Astrocyte (in vitro differentiated cells and primary cell): ENCODE data around the gene GGCT. TPM values are rescaled to one million over a fixed set of nuclear protein-coding genes. Genes with fewer than 3 reads are reported as not detected.

Experiments used
- DNase-seq: peaks from one replicate; pipeline ENCODE4 v3.0.0-alpha.2; 2010; ENCODE audit warnings: low read depth
- FAIRE-seq: peaks from 2 replicates; lab custom pipeline; 2011; peaks lifted over from hg19 to GRCh38; lab: Jason Lieb, UNC
- H2AFZ ChIP-seq: 2 replicates; pipeline ENCODE4 v1.6.0; 2012; ENCODE audit warnings: low read depth, low read length, inconsistent platforms
- H3K27ac ChIP-seq: 2 replicates; pipeline ENCODE4 v1.5.1; 2011; ENCODE audit warnings: low read depth, low read length, inconsistent platforms
- H3K27me3 ChIP-seq: 2 replicates; pipeline ENCODE4 v1.6.0; 2011; ENCODE audit warnings: low read length, inconsistent platforms; ENCODE audit not compliant: insufficient read depth
- H3K36me3 ChIP-seq: 2 replicates; pipeline ENCODE4 v1.5.1; 2011; ENCODE audit warnings: low read length, inconsistent platforms; ENCODE audit not compliant: insufficient read depth
- H3K4me1 ChIP-seq: 2 replicates; pipeline ENCODE4 v1.5.1; 2011; ENCODE audit warnings: low read length, inconsistent platforms; ENCODE audit not compliant: insufficient read depth
- H3K4me2 ChIP-seq: 2 replicates; pipeline ENCODE4 v1.6.0; 2012; ENCODE audit warnings: low read length, inconsistent platforms
- H3K4me3 ChIP-seq: 2 replicates; pipeline ENCODE4 v1.5.1; 2011; ENCODE audit warnings: low read depth, mild to moderate bottlenecking, low read length, inconsistent platforms; ENCODE audit not compliant: insufficient read depth
- H3K79me2 ChIP-seq: 2 replicates; pipeline ENCODE4 v1.6.0; 2012; ENCODE audit warnings: mild to moderate bottlenecking, low read length, inconsistent platforms; ENCODE audit not compliant: insufficient read depth
- H3K9ac ChIP-seq: 2 replicates; pipeline ENCODE4 v1.6.0; 2012; ENCODE audit warnings: mild to moderate bottlenecking, low read length, inconsistent platforms
- H3K9me3 ChIP-seq: 2 replicates; pipeline ENCODE4 v1.5.1; 2012; ENCODE audit warnings: low read depth, mild to moderate bottlenecking, low read length, inconsistent platforms; ENCODE audit not compliant: insufficient read depth
- H4K20me1 ChIP-seq: 2 replicates; pipeline ENCODE4 v1.6.0; 2012; ENCODE audit warnings: low read length, inconsistent platforms; ENCODE audit not compliant: insufficient read depth
- H3K27ac Mint-ChIP-seq: one replicate; pipeline ENCODE4 v1.8.0; 2021; ENCODE audit warnings: mild to moderate bottlenecking, mixed read lengths; ENCODE audit not compliant: unreplicated experiment
- H3K27me3 Mint-ChIP-seq: one replicate; pipeline ENCODE4 v1.8.0; 2021; ENCODE audit warnings: low read depth, mixed read lengths; ENCODE audit not compliant: unreplicated experiment
- H3K36me3 Mint-ChIP-seq: one replicate; pipeline ENCODE4 v1.8.0; 2021; ENCODE audit warnings: low read depth, mixed read lengths; ENCODE audit not compliant: unreplicated experiment
- H3K4me1 Mint-ChIP-seq: one replicate; pipeline ENCODE4 v1.8.0; 2021; ENCODE audit warnings: low read depth, mixed read lengths; ENCODE audit not compliant: unreplicated experiment
- H3K4me3 Mint-ChIP-seq: one replicate; pipeline ENCODE4 v1.8.0; 2021; ENCODE audit warnings: mild to moderate bottlenecking, moderate library complexity, mixed read lengths; ENCODE audit not compliant: unreplicated experiment
- H3K9me3 Mint-ChIP-seq: one replicate; pipeline ENCODE4 v1.8.0; 2021; ENCODE audit warnings: mild to moderate bottlenecking, mixed read lengths; ENCODE audit not compliant: unreplicated experiment
- CTCF ChIP-seq: IDR thresholded peaks from 2 replicates; pipeline ENCODE4 v1.5.1; 2011; ENCODE audit warnings: low read depth, mild to moderate bottlenecking, inconsistent platforms, low read length, moderate library complexity; ENCODE audit not compliant: insufficient read depth
- EZH2 ChIP-seq: IDR thresholded peaks from 2 replicates; pipeline ENCODE4 v1.6.1; 2012; ENCODE audit warnings: mild to moderate bottlenecking, low read length, inconsistent platforms; ENCODE audit not compliant: insufficient read depth
- total RNA-seq: library from RNA; stranded (reverse); gene quantifications from 2 replicates; pipeline ENCODE4 v1.2.1, GENCODE V29; 2021

GGCT gene
- total RNA-seq, 1 donor from 2014 or later: 29.6 TPM

DNA sequence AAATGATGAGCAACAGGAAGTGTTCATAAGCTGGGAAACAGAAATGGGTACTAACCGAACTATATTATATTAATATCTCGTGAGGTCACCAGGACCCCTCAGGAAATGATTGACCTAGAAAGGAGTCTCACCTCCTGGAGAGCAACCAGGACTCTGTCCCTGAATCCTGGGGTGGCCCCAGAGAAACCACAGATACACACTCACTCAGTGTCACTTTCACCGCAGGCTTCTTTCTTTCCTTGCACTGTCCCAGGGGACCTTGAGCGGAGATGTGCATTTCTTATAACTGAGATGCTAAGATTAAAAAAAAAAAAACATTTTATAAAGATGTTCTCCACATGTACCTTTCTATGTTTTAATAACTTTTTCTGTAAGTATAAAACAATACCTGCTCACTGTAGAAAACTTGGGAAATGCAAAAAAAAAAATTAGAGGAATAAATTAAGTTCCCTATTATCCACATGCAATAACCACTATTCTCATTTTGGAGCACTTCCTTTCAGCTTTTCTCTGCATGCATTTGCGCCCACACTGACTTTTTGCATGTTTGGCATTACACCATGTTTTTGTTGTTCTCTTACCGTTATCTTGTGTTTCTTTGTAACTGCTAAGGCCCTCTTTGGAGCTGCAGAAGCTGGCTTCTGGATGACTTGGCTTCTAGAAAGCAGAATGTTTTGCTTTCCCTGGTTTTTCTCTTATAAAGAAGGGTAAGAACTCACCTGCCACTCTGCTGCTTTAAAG lies 41.1 kb downstream of the GGCT start:
- no peaks in the 10 kb centered on the region for H3K27me3 Mint-ChIP-seq
- no peak overlapping the region for H3K27ac Mint-ChIP-seq
- no peaks in the 10 kb centered on the region for H4K20me1 ChIP-seq
- H3K4me3 Mint-ChIP-seq: no peak overlapping the region
- no peak for TF ChIP-seq EZH2
- TF ChIP-seq CTCF: no peak
- H3K79me2 ChIP-seq: peaks cover 10% of the 10 kb centered on the region
- no peak overlapping the region for H3K4me3 ChIP-seq
- no peaks in the 10 kb centered on the region for H3K36me3 ChIP-seq
- no peak overlapping the region for H2AFZ ChIP-seq
- no peaks in the 10 kb centered on the region for H3K9me3 ChIP-seq
- H3K9me3 Mint-ChIP-seq: no peaks in the 10 kb centered on the region
- DNase-seq (no peak), FAIRE-seq (no peak)
- H3K4me1 Mint-ChIP-seq: peaks cover 38% of the 10 kb centered on the region
- H3K9ac ChIP-seq: no peak overlapping the region
- H3K36me3 Mint-ChIP-seq: no peaks in the 10 kb centered on the region
- H3K4me2 ChIP-seq: no peak overlapping the region
- no peaks in the 10 kb centered on the region for H3K27me3 ChIP-seq
- peaks cover 16% of the 10 kb centered on the region for H3K4me1 ChIP-seq
- no peak overlapping the region for H3K27ac ChIP-seq

DNA sequence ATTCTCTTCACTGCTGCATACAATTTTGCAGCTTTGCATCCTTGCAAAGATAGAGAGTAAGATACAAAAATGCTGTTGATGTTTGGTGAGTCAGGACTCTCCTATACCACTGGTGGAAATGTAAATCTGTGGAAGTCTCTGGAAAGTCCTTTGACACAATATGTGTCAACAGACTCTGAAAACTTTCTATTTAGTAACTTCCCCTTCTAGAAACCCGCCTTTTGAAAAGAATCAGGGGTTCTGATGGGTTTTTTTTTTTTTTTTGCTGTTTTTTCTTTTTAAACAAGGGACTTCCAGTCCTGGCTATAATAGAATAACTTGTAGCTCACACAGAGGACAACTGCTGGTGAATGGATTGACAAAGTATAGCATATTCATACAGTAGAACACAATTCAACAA lies 42.5 kb downstream of the GGCT start:
- H3K4me1 ChIP-seq: peaks cover 16% of the 10 kb centered on the region
- H3K4me3 Mint-ChIP-seq: no peak overlapping the region
- H2AFZ ChIP-seq: no peak overlapping the region
- no peaks in the 10 kb centered on the region for H4K20me1 ChIP-seq
- no peaks in the 10 kb centered on the region for H3K36me3 ChIP-seq
- H3K9me3 Mint-ChIP-seq: no peaks in the 10 kb centered on the region
- no peak for TF ChIP-seq CTCF
- TF ChIP-seq EZH2: no peak
- H3K27ac ChIP-seq: no peak overlapping the region
- H3K79me2 ChIP-seq: peaks cover 7% of the 10 kb centered on the region
- no peak overlapping the region for H3K4me3 ChIP-seq
- H3K36me3 Mint-ChIP-seq: no peaks in the 10 kb centered on the region
- peaks cover 41% of the 10 kb centered on the region for H3K4me1 Mint-ChIP-seq
- H3K4me2 ChIP-seq: no peak overlapping the region
- H3K27ac Mint-ChIP-seq: no peak overlapping the region
- no peak for DNase-seq
- no peak for FAIRE-seq
- H3K9ac ChIP-seq: no peak overlapping the region
- no peaks in the 10 kb centered on the region for H3K27me3 ChIP-seq
- H3K27me3 Mint-ChIP-seq: no peaks in the 10 kb centered on the region
- no peaks in the 10 kb centered on the region for H3K9me3 ChIP-seq

- H3K36me3 Mint-ChIP-seq: peaks cover 5% of the 10 kb centered on the region
- no peaks in the 10 kb centered on the region for H3K36me3 ChIP-seq
- no peaks in the 10 kb centered on the region for H4K20me1 ChIP-seq
- H3K4me1 ChIP-seq: peaks cover 16% of the 10 kb centered on the region
- H3K4me2 ChIP-seq: peak overlapping the region; percentile 69
- peaks cover 3% of the 10 kb centered on the region for H3K79me2 ChIP-seq
- H3K9ac ChIP-seq: peak overlapping the region; percentile 56
- H3K4me3 Mint-ChIP-seq: peak overlapping the region; percentile 52
- peak overlapping the region; percentile 14 for H2AFZ ChIP-seq
- peak overlapping the region; percentile 69 for H3K27ac ChIP-seq
- FAIRE-seq (no peak), DNase-seq (no peak)
- no peak for TF ChIP-seq CTCF
- no peak for TF ChIP-seq EZH2
- no peaks in the 10 kb centered on the region for H3K27me3 ChIP-seq
- H3K27me3 Mint-ChIP-seq: no peaks in the 10 kb centered on the region
- H3K27ac Mint-ChIP-seq: peak overlapping the region; percentile 63
- H3K4me1 Mint-ChIP-seq: peaks cover 40% of the 10 kb centered on the region
- H3K9me3 Mint-ChIP-seq: no peaks in the 10 kb centered on the region
- H3K4me3 ChIP-seq: no peak overlapping the region
- H3K9me3 ChIP-seq: no peaks in the 10 kb centered on the region
Measured at GRCh38 chr7:30460246-30460633, 44.4 kb downstream of the GGCT start.
